SIG-M5 (cell line): ENCODE data around the gene ABCC4.
"Not testable (repeated sequence)": the region's sequence is repeated elsewhere in the genome, so short reads cannot be mapped to it uniquely, and the experiment has no call there.

Experiments used
- DNase-seq: peaks from one replicate; lab custom pipeline; 2025; lab: John Stamatoyannopoulos, UW

Gene ABCC4

GRCh38 chr13:95228130-95228529 lies 73.1 kb downstream of the ABCC4 start:
- DNase-seq: no peak

DNA sequence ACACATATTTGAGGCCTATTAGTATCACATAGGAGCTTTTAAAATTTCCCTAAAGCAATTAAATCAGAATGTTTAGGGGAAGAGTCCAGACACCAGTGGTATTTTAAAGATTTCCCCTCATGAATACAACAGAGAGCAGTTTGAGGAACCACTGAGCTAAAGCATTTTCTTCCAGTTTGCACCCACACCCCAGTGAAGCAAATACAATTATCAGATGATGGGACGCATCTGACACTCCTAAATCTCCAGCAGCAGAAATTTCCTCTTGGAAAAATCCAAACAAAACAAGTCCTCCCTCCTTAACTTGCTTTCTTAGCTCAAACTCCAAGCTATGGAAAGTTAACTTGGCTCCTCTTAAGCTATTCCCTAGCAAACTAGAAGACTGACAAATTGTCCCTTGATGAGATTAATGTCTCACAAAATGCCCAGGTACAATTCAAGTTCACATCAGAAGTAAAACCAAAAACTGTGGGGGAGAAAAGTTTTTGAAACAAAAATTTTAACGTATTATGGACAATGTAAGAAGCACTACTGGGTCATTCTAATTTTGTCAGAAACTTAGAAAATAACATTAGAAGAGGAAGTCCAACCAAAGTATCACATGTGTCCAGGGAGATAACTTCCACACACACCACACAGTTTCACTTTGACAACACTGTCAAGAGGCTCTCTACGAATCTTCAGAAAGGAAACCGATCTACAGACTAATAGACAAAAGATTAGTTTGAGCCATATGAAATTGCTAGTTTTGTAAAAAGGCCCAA lies 74.1 kb downstream of the ABCC4 start:
- peak; percentile 56 for DNase-seq

DNA sequence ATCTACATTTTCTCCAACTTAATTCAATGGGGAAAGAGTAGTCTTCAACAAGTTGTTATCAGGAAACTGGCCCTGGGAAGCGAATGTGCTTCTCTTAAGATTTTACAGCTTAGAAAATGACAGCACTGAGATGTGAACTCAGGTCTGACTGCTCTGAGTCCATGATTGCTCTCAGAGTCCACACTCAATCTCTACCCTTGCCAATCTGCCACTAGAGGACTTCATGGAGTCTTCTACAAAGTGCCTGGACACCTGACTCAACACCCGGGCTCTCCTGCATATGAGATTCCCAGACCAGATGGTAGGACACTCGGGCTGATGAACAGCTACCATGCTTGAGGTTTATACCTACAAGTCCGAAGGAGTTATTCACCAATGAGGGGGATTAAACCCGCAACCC lies 74.8 kb downstream of the ABCC4 start:
- no peak for DNase-seq

GRCh38 chr13:95226050-95226449 lies 75.2 kb downstream of the ABCC4 start:
- DNase-seq: no peak

- DNase-seq: no peak
Measured at GRCh38 chr13:95224064-95224463, 77.2 kb downstream of the ABCC4 start.

- DNase-seq: no peak
Measured at GRCh38 chr13:95222733-95223018, 78.6 kb downstream of the ABCC4 start.

DNA sequence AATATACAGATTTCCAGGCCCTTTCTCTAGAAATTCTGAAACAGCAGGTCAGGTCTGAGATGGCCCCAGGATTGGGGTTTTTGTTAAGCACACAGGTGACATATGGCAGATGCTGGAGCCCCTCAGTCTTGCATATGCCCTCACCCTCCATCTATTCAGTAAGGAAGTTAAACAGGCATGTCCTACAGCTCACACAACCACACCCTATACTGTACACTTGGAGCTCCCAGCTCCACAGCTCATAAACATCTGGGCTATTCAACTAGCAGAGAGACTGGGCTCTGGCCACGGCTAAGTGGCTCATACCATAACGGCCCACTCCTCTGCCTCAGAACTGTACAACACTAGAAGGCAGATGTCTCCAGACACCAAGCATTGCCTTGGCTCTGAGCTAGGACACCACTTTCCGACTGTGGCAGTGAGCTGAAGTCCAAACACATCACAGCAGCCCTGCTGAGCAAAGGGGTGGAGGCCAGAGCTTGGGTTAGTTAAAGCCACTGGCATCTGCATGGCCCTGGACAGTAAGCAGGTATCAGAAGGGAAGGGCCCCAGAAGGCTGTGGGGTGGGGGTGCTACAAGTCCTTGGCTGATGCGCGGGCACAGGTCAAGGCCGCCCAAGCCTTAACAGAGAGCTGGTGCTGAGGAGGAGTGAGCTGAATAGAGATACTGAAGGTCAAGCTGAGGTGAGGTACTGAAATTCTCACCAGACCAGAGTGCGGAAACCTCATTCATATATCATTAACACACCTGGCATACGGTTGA lies 79.1 kb downstream of the ABCC4 start:
- no peak for DNase-seq

DNA sequence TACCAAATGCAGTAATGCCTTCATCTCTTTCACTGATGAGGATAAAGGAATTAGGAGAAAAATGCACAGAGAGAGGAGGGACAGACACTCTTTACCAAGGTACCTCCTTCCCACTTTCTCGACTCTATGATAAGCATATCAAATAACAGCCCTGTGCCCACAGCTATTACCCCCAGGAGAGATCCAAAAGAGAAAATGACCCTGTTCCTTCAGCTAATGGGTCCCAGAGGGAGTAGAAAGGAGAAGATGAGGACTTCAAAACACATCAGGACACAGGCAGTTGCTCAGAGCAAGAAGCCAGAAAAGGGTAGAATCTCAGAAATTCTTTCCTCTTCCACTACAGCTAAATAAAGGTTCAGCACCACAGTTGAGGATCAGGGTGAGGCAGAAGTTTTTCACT lies 80.6 kb downstream of the ABCC4 start:
- no peak for DNase-seq

GRCh38 chr13:95217920-95218830 lies 83.1 kb downstream of the ABCC4 start:
- DNase-seq: no peak

- DNase-seq: no peak
Measured at GRCh38 chr13:95216182-95216581, 85.1 kb downstream of the ABCC4 start.

DNA sequence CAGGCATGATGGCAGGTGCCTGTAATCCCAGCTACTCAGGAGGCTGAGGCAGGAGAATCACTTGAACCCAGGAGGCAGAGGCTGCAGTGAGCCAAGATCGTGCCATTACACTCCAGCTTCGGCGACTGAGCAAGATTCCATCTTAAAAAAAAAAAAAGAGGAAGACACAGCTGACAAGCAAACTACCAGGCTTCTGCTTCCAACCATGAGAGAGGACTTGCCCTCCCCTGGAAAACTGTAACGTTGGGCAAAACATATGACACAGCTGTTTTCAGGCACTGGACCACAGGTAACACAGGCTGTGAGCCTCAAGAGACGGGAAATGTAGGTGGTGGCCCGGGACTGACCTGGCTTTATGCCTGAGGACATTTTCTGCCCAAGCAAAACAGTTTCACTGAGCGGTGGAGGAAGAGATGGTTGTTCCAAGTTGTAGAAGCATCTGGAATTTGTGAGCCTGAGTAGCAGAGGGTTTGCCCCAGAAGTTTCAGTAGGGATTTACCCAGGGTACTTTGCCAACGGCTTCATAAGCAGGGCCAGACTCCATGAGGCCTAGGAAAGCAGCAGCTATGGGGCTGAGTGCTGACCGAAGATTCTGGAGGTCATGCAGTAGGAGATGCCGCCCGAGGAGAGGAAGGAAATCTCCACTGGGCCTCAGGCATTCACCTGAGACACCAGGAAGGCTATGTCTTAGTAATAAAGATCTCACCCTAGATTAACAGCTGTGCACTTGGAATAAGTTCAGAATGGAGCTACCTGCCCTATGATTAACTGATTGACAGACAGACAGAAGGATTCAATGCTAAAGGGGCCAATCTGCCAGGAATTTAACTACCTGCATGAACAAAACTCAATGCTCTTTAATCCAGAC lies 88.0 kb downstream of the ABCC4 start:
- DNase-seq: no peak

DNA sequence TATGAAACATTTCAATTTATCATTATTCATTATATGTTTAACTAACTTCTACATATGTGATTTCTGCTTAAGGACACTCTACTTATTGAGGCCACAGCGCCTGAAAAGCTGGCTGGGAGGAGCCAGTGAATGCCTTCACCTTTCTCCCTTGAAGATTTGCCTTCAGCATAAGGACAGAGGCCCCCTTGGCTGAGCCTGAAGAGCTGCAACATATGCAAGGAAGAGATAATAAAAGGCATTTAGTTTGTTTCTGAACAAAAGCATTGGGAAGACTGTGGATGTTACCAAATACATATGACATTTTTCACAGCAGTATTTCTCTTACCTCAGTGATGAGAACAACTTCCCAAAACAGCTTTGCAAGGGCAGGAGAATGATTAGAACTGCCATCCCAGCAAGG lies 92.1 kb downstream of the ABCC4 start:
- DNase-seq: no peak

DNA sequence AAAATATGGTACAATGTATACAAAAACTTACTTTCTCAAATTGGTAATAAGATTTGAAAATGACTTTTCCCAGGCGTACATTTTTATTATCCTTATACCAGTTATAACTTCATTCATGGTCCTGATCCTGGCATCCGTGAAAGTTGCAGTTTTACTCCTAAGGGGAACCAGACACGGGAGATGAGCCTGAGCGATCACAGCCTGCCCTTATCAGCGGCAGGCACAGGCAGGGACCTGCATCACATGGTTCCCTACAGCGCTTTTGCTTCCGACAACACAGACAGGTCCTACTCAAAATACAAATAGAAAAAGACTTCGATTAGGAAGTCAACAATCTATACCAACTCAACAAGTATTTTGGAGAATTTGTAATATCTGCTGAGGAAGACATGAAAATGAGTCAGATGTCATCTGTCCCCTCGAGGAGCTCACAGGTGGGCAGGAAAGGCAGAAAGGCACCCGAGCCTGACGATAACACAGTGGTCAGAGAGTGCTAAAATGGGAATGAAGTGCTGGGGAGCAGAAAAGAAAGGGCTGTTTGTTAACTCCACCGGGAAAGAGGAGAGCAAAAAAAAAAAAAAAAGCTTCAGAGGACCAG lies 93.4 kb downstream of the ABCC4 start:
- DNase-seq: no peak

DNA sequence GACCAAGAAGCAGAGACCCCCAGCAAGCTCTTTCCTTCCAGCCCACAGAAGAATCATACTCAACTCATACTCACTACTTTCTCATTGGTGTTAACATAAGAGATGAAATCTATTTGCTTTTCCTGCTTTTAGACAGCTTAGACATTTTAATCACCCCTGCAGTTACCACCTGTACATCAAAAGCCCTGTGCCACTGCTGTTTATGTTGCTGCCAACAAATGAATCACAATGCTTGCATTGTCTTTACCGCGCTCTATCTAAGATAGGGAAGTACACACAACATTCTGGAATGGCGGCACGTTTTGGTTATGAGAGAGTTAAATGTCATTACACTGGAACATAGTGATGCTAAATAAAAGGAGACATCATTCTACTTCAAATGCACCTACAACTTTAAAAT lies 95.1 kb downstream of the ABCC4 start:
- no peak for DNase-seq

DNA sequence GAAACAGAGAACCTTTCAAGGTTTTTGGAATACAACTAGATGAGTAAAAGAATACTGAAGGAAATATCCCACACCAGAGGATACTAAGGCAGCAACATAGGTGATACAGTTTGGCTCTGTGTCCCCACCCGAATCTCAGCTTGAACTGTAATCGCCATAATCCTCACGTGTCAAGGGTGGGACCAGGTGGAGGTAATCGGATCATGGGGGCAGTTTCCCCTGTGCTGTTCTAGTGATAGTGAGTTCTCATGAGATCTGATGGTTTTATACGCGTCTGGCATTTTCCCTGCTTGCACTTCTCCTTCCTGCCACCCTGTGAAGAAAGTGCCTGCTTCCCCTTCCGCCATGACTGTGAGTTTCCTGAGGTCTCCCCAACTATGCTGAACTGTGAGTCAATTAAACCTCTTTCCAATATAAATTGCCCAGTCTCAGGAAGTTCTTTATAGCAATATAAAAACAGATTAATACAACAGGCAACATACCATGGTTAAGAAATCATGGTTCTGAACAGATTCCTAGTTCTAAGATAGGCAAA lies 97.0 kb downstream of the ABCC4 start:
- DNase-seq: no peak

DNA sequence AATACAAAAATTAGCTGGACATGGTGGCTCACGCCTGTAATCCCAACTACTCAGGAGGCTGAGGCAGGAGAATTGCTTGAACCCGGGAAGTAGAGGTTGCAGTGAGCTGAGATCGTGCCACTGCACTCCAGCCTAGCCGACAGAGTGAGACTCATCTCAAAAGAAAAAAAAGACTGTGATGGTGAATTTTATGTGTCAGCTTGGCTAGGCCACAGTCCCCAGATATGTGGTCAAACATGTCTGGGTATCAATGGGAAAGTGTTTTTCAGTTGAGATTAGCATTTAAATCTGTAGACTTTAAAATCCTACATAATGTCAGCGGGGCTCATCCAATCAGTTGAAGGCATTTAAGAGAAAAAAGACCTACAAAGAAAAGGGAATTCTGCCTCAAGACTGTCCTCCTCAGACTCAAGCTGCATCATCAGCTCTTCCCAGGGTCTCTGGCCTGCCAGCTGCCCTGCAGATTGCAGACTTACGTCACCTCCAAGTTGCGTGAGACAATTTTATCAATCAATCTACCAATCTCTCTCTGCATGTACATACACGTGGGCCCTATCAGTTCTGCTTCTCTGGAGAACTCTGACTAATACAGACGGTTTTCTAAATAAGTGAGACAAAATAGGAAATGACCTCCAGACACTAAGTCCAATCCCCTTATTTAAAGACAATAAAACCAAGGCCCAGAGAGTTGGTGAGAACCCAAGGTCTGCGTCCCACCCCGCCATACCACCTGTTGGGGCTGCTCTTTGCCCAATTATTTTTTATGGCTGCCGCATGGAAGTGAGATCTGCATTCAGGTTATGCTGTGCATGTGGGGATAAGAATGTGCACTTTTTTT lies 99.2 kb downstream of the ABCC4 start:
- no peak for DNase-seq

GRCh38 chr13:95200386-95200957 lies 100.8 kb downstream of the ABCC4 start:
- not testable (repeated sequence) for DNase-seq

DNA sequence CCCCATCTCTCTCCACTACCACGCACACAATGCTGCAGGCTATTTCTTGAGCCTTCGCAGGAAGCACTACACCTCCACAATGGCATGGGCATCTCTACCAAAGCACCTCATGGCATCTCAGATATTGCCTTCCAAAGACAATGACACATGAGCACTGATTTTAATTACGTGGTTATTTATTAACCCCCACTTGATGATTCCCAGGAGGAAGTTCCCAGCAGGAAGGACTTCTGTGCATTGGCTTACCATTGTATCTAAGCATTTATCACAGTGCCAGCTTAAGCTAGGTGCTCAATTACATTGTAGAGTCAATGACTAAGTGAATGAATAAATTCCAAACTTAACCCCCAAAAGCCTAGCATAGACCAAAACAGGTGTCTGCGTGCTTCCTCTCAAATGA lies 101.4 kb downstream of the ABCC4 start:
- no peak for DNase-seq

- DNase-seq: not testable (repeated sequence)
Measured at GRCh38 chr13:95198606-95199005, 102.6 kb downstream of the ABCC4 start.

DNA sequence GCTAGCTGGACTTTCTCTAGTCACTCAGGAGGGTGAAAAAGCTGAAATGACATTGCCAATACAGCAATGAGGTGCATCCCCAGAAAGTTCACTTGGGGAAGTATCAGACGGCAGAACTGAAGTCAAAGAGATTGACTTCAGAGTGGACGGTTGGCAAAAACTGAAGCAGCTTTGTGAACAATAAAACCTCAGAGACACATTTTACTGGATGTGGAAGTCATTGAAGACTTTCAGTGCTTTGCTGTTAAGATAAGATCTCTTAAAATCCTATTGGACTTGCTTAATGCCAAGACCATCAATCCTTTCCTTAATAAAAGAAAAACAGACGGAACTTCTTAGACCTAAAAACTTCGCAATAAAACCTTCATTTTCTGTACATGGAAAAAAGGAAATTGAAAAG lies 103.7 kb downstream of the ABCC4 start:
- DNase-seq: no peak
